Neutrophil (primary cell): Measurements from ENCODE around the gene ARAF.

ENCODE experiments used
- H3K27ac ChIP-seq: fragments of 200-600 bp; sonication (generic); 2 replicates; pipeline ENCODE4 v1.5.1; 2016; ENCODE audit warnings: mild to moderate bottlenecking, moderate library complexity
- H3K27me3 ChIP-seq: fragments of 200-600 bp; sonication (generic); 2 replicates; pipeline ENCODE4 v1.6.0; 2016; ENCODE audit warnings: mild to moderate bottlenecking
- H3K36me3 ChIP-seq: fragments of 200-600 bp; sonication (generic); 2 replicates; pipeline ENCODE4 v1.5.1; 2017
- H3K4me1 ChIP-seq, 2 experiments: fragments of 200-600 bp in 1 of 2; sonication (generic) in 1 of 2; 1 replicate in 1 of 2; 2 replicates in 1 of 2; pipeline versions ENCODE4 v1.5.1 to v1.6.1; 2013 to 2016; ENCODE audit warnings: low read depth in 1 of 2, low read length in 1 of 2, mild to moderate bottlenecking in 1 of 2, moderate library complexity in 1 of 2; ENCODE audit not compliant: control insufficient read depth in 1 of 2, insufficient read depth in 1 of 2
- H3K4me3 ChIP-seq, 2 experiments: fragments of 200-600 bp in 1 of 2; sonication (generic) in 1 of 2; 1 replicate in 1 of 2; 2 replicates in 1 of 2; pipeline ENCODE4 v1.5.1; 2013 to 2016; ENCODE audit warnings: low read depth in 1 of 2, low read length in 1 of 2, mild to moderate bottlenecking in 1 of 2, moderate library complexity in 1 of 2
- H3K9me3 ChIP-seq: fragments of 200-600 bp; sonication (generic); 2 replicates; pipeline ENCODE4 v1.5.1; 2016
- TF ChIP-seq, protein P1 (sequence below): fragments of 200-600 bp; sonication (generic); IDR thresholded peaks from 2 replicates; pipeline ENCODE4 v1.5.1; 2016; ENCODE audit warnings: antibody characterized with exemption

ARAF gene

DNA sequence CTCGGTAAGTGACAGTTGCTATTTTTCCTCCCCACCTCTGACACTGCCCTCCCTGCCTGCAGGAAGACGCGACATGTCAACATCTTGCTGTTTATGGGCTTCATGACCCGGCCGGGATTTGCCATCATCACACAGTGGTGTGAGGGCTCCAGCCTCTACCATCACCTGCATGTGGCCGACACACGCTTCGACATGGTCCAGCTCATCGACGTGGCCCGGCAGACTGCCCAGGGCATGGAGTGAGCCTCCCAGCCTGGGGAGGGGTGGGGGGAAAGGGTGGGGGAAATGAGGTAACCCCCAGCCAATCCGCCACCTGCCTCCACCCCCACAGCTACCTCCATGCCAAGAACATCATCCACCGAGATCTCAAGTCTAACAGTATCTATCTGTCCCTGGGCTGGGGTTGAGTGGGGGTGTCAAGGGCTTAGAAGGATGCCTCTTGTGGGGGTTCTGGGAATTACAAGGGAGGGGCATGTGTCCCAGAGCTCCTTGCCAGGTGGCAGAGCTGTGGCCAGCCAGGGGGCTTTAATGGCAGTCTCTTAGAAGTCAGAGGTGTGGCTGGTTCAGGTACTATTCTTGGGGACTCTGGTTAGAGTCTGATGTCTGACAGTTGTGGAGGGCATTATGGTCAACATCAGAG lies 7.8 kb downstream of the ARAF start:
- H3K36me3 ChIP-seq, result peaks cover 79% of the 10 kb centered on the region
- H3K4me1 ChIP-seq, result no peaks in the 10 kb centered on the region
- H3K9me3 ChIP-seq, result no peaks in the 10 kb centered on the region
- no peak overlapping the region for H3K4me3 ChIP-seq
- TF ChIP-seq, protein P1, sequence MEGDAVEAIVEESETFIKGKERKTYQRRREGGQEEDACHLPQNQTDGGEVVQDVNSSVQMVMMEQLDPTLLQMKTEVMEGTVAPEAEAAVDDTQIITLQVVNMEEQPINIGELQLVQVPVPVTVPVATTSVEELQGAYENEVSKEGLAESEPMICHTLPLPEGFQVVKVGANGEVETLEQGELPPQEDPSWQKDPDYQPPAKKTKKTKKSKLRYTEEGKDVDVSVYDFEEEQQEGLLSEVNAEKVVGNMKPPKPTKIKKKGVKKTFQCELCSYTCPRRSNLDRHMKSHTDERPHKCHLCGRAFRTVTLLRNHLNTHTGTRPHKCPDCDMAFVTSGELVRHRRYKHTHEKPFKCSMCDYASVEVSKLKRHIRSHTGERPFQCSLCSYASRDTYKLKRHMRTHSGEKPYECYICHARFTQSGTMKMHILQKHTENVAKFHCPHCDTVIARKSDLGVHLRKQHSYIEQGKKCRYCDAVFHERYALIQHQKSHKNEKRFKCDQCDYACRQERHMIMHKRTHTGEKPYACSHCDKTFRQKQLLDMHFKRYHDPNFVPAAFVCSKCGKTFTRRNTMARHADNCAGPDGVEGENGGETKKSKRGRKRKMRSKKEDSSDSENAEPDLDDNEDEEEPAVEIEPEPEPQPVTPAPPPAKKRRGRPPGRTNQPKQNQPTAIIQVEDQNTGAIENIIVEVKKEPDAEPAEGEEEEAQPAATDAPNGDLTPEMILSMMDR, result peak; percentile 44
- H3K27me3 ChIP-seq, result peaks cover 12% of the 10 kb centered on the region
- no peak overlapping the region for H3K27ac ChIP-seq

DNA sequence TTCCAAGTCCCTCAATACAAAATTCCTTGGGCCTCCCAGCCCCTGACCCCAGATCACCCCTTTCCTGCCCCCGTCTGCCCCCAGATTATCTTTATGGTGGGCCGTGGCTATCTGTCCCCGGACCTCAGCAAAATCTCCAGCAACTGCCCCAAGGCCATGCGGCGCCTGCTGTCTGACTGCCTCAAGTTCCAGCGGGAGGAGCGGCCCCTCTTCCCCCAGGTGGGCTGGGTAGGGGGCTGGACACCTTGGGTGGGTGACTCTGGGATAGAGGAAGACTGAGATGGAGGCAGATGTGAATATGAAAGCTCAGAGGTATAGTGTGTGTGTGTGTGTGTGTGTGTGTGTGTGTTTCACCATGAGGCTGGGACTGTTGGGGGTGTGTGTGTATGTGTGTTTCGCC lies 9.8 kb downstream of the ARAF start:
- Histone ChIP-seq H3K4me1 (no peaks in the 10 kb centered on the region), H3K4me3 (no peak overlapping the region), H3K9me3 (no peaks in the 10 kb centered on the region), H3K36me3 (peaks cover 62% of the 10 kb centered on the region), H3K27ac (no peak overlapping the region), H3K27me3 (peaks cover 32% of the 10 kb centered on the region)
- TF ChIP-seq, protein P1, result no peak

DNA sequence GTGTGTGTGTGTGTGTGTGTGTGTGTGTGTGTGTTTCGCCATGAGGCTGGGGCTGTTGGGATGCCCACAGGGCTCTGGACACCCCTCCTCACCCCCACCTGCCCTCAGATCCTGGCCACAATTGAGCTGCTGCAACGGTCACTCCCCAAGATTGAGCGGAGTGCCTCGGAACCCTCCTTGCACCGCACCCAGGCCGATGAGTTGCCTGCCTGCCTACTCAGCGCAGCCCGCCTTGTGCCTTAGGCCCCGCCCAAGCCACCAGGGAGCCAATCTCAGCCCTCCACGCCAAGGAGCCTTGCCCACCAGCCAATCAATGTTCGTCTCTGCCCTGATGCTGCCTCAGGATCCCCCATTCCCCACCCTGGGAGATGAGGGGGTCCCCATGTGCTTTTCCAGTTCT lies 10.2 kb downstream of the ARAF start:
- Histone ChIP-seq H3K4me3 (no peak overlapping the region), H3K36me3 (peaks cover 58% of the 10 kb centered on the region), H3K27ac (no peak overlapping the region), H3K9me3 (no peaks in the 10 kb centered on the region), H3K4me1 (no peaks in the 10 kb centered on the region), H3K27me3 (peaks cover 35% of the 10 kb centered on the region)
- TF ChIP-seq, protein P1, result no peak

DNA sequence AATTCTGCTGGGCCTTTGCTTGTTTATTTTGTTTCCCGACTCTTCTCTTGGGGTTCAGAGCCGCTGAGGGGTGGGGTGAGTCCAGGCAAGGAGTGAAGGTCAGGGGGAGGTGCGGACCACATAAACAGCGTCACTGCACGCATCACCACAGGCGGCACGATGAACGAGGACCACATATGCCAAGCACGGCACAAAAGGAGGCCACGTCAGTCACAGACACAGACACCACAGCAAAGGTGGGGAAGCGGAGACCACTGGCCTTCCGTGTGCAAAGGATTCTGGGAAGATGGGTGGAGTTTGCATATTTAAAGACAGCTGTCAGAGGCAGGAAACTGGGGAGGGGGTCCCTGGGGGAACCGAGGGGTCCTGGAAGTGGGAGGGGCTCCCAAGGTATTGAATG lies 10.9 kb downstream of the ARAF start:
- Histone ChIP-seq H3K36me3 (peaks cover 51% of the 10 kb centered on the region), H3K27me3 (peaks cover 39% of the 10 kb centered on the region)
- TF ChIP-seq, protein P1, result no peak

DNA sequence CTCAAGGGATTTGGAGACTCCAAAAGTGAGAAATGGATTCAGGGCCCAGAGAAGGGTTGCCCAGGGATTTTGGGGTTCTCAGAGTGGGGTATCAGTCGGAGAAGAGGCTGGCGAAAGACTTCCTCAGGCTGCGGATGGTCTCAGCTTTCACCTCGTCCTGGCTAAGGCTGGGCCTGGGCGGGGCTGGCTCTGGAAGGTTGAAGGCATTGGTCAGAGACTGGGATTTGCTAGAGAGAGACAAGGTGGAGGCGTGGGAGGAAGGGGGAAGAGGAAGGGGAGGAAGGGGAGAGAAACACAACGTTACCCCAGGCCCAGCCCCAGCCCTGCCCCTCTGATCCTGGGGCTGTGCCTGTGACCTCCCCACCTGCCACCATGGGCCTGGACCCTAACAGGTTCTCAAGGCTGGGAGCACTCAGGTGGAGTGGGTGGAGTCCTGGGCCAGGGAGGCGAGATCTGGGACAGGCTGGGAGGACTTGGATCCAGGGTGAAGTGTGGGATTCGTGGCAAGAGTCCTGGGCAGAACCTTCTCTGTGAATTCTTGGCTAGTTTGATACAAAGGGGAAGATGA lies 11.9 kb downstream of the ARAF start:
- TF ChIP-seq, protein P1, result no peak
- Histone ChIP-seq H3K4me3 (no peak overlapping the region), H3K27ac (no peak overlapping the region), H3K9me3 (no peaks in the 10 kb centered on the region), H3K36me3 (peaks cover 42% of the 10 kb centered on the region), H3K27me3 (peaks cover 49% of the 10 kb centered on the region), H3K4me1 (peaks cover 0 to under 1% of the 10 kb centered on the region in 2 experiments)

More for the DNA sequence above, 10.9 kb downstream of the ARAF start:
- H3K4me1 ChIP-seq, result no peaks in the 10 kb centered on the region
- no peaks in the 10 kb centered on the region for H3K9me3 ChIP-seq
- no peak overlapping the region for H3K27ac ChIP-seq
- no peak overlapping the region for H3K4me3 ChIP-seq
